Pancreas (tissue), 10 donors: ENCODE data around the gene DLX3. TPM values are rescaled to one million over a fixed set of nuclear protein-coding genes. Genes with fewer than 3 reads are reported as not detected.

Experiments
- ATAC-seq, 4 donors: fragments of 200-7000 bp; cut with Tn5 transposase; one replicate each; pipeline versions ENCODE4 v1.8.0 to v1.9.1; 2020; ENCODE audit warnings: mild to moderate bottlenecking in 4 of 4, moderate library complexity in 4 of 4
- DNase-seq, 6 donors: peaks; one replicate each; pipeline ENCODE4 v3.0.0-alpha.2; 2020
- FAIRE-seq: peaks from 2 replicates; lab custom pipeline; 2012; peaks lifted over from hg19 to GRCh38; lab: Jason Lieb, UNC
- H3K27ac ChIP-seq, 4 donors: fragments of 200-600 bp; sonication (generic); 1 replicate in 3 of 4; 2 replicates in 1 of 4; pipeline versions ENCODE4 v1.5.0 to v1.8.0; 2020
- H3K27me3 ChIP-seq, 4 donors: fragments of 200-600 bp; one replicate each; pipeline ENCODE4 v1.8.0; 2021
- H3K36me3 ChIP-seq, 3 donors: fragments of 200-600 bp; sonication (generic) in 1 of 3; one replicate each; pipeline versions ENCODE4 v1.5.0 to v1.8.0; 2020 to 2021
- H3K4me1 ChIP-seq, 3 donors: fragments of 200-600 bp; one replicate each; pipeline ENCODE4 v1.8.0; 2021
- H3K4me3 ChIP-seq, 4 donors: fragments of 200-600 bp; sonication (generic) in 2 of 4; one replicate each; pipeline versions ENCODE4 v1.5.0 to v1.8.0; 2020 to 2021
- H3K9me3 ChIP-seq, 4 donors: fragments of 200-600 bp; one replicate each; pipeline ENCODE4 v1.8.0; 2021
- CTCF ChIP-seq, 4 donors: fragments of 200-600 bp; sonication (generic) in 3 of 4; IDR thresholded peaks; one replicate each; pipeline versions ENCODE4 v1.5.0 to v1.8.0; 2021; ENCODE audit warnings: antibody characterized with exemption in 4 of 4
- WGBS, 2 donors: extraction: QIAGEN DNeasy Blood & Tissue Kit; methylation state at CpG; one replicate each; pipeline ENCODE4 v1.1.7; 2013; 5-methylcytosine and 5-hydroxymethylcytosine counted together
- intact Hi-C, 3 donors: fragments of 100-400 bp; cut with DNase I; formaldehyde crosslinking; loops; one replicate each; pipeline versions ENCODE4 v1.11.1 to v1.14.2; 2022
- polyA plus RNA-seq, 2 donors: library from polyadenylated mRNA; stranded (reverse); fragments of 200-250 nt; gene quantifications; one replicate each; pipeline ENCODE4 v1.2.3, GENCODE V29; 2013
- total RNA-seq, 6 donors: library from RNA; stranded (reverse); fragmentation: NEBNext Ultra II Directional in 4 of 6; extraction: Animal tissue kit (Norgen Biotek cat#: 25700) in 4 of 6; gene quantifications; one replicate each; pipeline versions ENCODE4 v1.2.1 to v1.2.4, GENCODE V29; 2021 to 2023
- donor health status: healthy with polysubstance abuse.
- donor health status: DM: no; HTN: no; CAD: no; lungs with moderate emphysema.
- donor health status: DM: no; HTN: no; CAD: no.
- donor health status: control.
- donor health status: control.
- donor health status: Bipolar disorder and iron deficiency.
- donor health status: DM: yes; HTN: yes; CAD: no.
- donor health status: DM: no; HTN: no; CAD: no.
- donor health status: DM: no; HTN: no; CAD: no.
- donor health status: DM: yes; HTN: yes; CAD: no.

DLX3 gene
- total and polyA plus RNA-seq, 8 donors, result 0.09 to 0.53 (median 0.32) TPM

- 72 to 80% methylated on average over 6 of the region's 6 CpGs for WGBS, 2 donors
- no peak overlapping the region for H3K27ac ChIP-seq
- peaks cover 0 to 5% (median 4%) of the 10 kb centered on the region in 3 donors for H3K4me1 ChIP-seq
- no peaks in the 10 kb centered on the region for H3K36me3 ChIP-seq
- intact Hi-C loops, result loop anchor here in 1 of 3 donors (5.0 kb wide), 1 partner anchor 59 kb away; no protein-coding TSS in a partner anchor
- ATAC-seq (no peak), FAIRE-seq (no peak), DNase-seq (no peak)
- H3K27me3 ChIP-seq, result no peaks in the 10 kb centered on the region
- H3K9me3 ChIP-seq, result no peaks in the 10 kb centered on the region
- H3K4me3 ChIP-seq, result no peak overlapping the region
- no peak for TF ChIP-seq CTCF (IDR thresholded peaks at IDR 0.05)
Measured at GRCh38 chr17:50028736-50029120, 33.7 kb upstream of the DLX3 start.

GRCh38 chr17:50027881-50028735 lies 33.1 kb upstream of the DLX3 start:
- no peak for FAIRE-seq

GRCh38 chr17:50027172-50027880 lies 32.3 kb upstream of the DLX3 start:
- Histone ChIP-seq H3K36me3 (no peaks in the 10 kb centered on the region), H3K4me3 (peak overlapping the region in 1 of 4 donors; percentile 10), H3K4me1 (peaks cover 0 to 5% (median 4%) of the 10 kb centered on the region in 3 donors), H3K9me3 (no peaks in the 10 kb centered on the region), H3K27ac (peak overlapping the region in 1 of 4 donors; percentile 9), H3K27me3 (no peaks in the 10 kb centered on the region)
- intact Hi-C loops, result loop anchor here in 2 of 3 donors (2.0 to 5.0 kb wide), 2 partner anchors 60 to 61 kb away; no protein-coding TSS in a partner anchor
- TF ChIP-seq CTCF (IDR thresholded peaks at IDR 0.05), result no peak
- DNase-seq (peak in 2 of 6 donors; percentile 36 to 69), FAIRE-seq (no peak), ATAC-seq (peak; percentile 47 to 80 (median 64))
- 8 to 10% methylated on average over 26 to 27 of the region's 27 CpGs for whole genome bisulfite sequencing, 2 donors

More at GRCh38 chr17:50027881-50028735, 33.1 kb upstream of the DLX3 start:
- intact Hi-C loops, result loop anchor here in 2 of 3 donors (2.0 to 5.0 kb wide), 2 partner anchors 59 to 61 kb away; no protein-coding TSS in a partner anchor
- Histone ChIP-seq H3K27me3 (no peaks in the 10 kb centered on the region), H3K36me3 (no peaks in the 10 kb centered on the region), H3K4me1 (peaks cover 0 to 5% (median 4%) of the 10 kb centered on the region in 3 donors), H3K27ac (peak overlapping the region in 1 of 4 donors; percentile 9), H3K9me3 (no peaks in the 10 kb centered on the region), H3K4me3 (no peak overlapping the region)
- ATAC-seq (peak; percentile 37 to 60 (median 44)), DNase-seq (peak in 1 of 6 donors; percentile 44)
- TF ChIP-seq CTCF (IDR thresholded peaks at IDR 0.05), result no peak
- WGBS, 2 donors, result 45 to 54% methylated on average over 20 of the region's 20 CpGs

GRCh38 chr17:50026837-50027171 lies 31.8 kb upstream of the DLX3 start:
- FAIRE-seq (peak; percentile 34), DNase-seq (peak; percentile 69 to 98 (median 88)), ATAC-seq (peak; percentile 91 to 95 (median 93))
- Histone ChIP-seq H3K4me1 (peaks cover 0 to 5% (median 4%) of the 10 kb centered on the region in 3 donors), H3K9me3 (no peaks in the 10 kb centered on the region), H3K27ac (no peak overlapping the region), H3K27me3 (no peaks in the 10 kb centered on the region), H3K36me3 (no peaks in the 10 kb centered on the region), H3K4me3 (no peak overlapping the region)
- WGBS, 2 donors, result 0 to 1% methylated on average over 6 of the region's 6 CpGs
- intact Hi-C loops, result loop anchor here in 2 of 3 donors (2.0 to 5.0 kb wide), 2 partner anchors 60 to 62 kb away; no protein-coding TSS in a partner anchor
- peak; percentile 94 to 96 (median 94) for TF ChIP-seq CTCF (IDR thresholded peaks at IDR 0.05)
